GM12875 (cell line): ENCODE data around the gene ATOSB.

Source experiments
- H3K4me3 ChIP-seq: one replicate; pipeline ENCODE4 v1.5.1; 2011; ENCODE audit warnings: low read depth, low read length, control low read depth
- TF ChIP-seq, protein P1 (sequence below): IDR thresholded peaks from 2 replicates; pipeline ENCODE4 v1.5.1; 2011; ENCODE audit warnings: low read depth, mild to moderate bottlenecking, control low read depth, inconsistent platforms, low read length, moderate library complexity, borderline replicate concordance; ENCODE audit not compliant: insufficient read depth

Gene ATOSB

DNA sequence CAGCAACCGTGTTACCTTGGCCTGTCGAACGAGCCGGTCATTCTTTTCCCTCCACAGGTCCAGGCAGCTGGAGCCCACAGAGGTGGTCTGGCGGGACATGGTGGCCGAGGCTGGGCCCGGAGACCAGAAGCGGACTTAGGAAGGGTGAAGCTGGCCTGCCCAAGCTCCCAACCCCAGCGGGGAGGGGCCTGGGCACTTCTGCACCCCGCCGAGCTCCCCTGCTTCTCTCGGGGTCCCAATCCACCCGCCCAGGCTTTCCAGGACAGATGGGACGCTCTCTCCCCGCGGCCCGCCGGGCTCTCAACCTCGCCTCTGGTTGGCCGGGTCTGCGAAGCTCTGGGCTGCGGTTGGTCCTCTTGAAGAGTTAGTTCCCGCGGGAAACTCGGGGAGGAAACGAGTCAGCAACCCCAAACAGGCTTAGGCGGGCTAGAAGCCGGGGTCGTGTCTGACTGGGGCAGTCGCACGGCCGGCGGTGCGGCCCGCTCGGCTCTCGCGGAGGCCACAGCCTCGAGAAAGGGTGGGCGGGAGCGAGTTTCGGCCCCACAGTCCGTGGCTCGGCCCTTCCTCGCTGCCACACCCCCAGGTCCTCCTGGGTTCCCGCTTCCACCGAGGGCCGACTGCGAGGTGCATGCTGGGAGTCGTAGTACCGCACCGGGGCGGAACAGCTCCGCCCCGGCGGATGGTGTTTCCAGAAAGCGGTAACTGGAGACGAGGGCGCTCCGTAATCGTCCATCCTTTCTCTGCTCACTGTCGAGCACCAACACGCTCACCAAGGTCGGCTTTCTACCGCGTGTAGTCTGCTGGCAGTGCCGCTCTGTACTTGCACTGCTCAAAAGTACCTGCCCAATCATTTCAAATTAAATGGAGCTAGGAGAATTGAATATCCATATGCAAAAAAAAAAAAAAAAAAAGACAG, 36.0 kb downstream of the ATOSB start, which contains the start of gene FANCG:
FANCG (minus strand) TSS at position 517 of the 916 bp plus-strand sequence; CDS start at position 99, 418 bp downstream.
- TF ChIP-seq, protein P1, sequence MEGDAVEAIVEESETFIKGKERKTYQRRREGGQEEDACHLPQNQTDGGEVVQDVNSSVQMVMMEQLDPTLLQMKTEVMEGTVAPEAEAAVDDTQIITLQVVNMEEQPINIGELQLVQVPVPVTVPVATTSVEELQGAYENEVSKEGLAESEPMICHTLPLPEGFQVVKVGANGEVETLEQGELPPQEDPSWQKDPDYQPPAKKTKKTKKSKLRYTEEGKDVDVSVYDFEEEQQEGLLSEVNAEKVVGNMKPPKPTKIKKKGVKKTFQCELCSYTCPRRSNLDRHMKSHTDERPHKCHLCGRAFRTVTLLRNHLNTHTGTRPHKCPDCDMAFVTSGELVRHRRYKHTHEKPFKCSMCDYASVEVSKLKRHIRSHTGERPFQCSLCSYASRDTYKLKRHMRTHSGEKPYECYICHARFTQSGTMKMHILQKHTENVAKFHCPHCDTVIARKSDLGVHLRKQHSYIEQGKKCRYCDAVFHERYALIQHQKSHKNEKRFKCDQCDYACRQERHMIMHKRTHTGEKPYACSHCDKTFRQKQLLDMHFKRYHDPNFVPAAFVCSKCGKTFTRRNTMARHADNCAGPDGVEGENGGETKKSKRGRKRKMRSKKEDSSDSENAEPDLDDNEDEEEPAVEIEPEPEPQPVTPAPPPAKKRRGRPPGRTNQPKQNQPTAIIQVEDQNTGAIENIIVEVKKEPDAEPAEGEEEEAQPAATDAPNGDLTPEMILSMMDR, result no peak
- H3K4me3 ChIP-seq, result peak within 1 kb of the TSS; percentile 86

DNA sequence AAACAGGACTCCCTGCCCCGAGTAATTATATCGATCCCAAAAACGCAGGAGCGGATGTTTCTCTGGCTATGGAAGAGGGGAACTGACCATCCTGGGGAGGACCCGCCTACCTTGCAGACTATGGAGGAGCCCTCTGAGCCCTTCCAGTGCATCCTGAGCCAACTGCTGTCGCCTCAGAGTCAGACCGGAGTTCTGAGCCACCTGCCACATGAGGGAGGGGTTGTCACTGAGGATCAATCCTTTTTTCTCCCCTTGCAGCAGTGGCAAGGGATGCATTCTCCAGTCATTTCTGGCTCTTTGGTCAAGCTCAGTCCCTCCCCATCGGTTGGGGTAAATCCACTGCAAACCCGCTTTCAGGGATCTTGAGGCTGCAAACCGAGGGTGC, 36.6 kb downstream of the ATOSB start:
- peak overlapping the region; percentile 86 for H3K4me3 ChIP-seq
- TF ChIP-seq, protein P1, result no peak

DNA sequence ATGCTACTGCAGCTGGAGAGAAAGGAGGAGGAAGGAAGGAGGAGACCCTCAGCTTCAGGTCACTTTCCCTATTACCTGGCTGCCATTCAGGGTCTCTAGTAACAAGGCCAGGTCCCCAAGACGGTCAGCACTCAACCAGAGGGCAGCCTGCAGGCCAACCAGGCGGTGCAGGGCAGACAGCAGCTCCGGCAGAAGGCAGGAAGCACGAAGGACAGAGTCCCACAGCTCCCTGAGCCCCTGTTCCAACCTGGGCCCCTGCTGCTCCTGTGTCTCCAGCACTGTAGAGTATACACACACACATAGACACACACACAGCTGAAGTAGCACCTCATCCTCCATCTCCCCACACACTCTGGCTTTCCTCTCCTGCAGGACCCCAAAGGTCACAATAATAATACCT, 37.6 kb downstream of the ATOSB start:
- TF ChIP-seq, protein P1, result no peak

DNA sequence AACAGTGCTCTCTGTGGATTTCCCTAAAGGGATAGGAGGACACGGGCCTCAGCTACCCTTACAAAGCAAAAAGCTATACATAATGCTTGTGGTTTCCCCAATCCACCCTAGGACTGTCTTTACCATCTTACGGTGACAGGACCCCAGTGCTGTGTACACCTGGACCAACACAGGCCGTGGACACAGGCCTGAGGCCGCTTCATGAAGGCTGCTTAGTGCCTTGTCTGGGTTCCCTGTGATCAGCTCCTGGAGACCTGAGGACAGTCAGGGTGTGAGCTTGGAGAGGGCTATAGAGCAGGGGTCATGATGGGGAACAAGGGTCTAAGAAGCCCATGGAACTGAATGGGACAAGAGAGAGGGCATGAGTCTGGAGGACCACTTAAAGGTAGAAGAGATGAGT, 38.8 kb downstream of the ATOSB start:
- no peak overlapping the region for H3K4me3 ChIP-seq

More for the DNA sequence above, 37.6 kb downstream of the ATOSB start:
- no peak overlapping the region for H3K4me3 ChIP-seq

DNA sequence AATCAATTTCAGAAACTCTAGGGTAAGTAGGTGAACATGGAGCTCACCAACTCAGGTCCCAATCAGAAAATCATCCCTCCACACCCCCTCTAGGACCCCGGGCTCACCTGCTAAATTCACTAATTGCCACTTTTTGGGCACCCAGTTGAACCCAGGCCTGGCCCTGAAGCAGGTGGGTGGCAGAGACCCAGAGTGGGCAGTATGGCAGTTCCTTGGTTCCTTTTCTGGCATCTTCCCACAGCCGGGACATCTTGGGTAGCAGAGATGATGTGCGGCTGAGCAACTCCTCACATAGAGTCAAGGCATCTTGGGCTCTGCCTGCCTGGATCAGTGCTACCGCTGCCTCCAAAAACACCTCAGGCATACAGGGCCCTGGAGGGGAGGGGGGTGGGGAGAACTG, 40.3 kb downstream of the ATOSB start:
- H3K4me3 ChIP-seq, result no peak overlapping the region
- TF ChIP-seq, protein P1, result no peak

More for the DNA sequence above, 38.8 kb downstream of the ATOSB start:
- TF ChIP-seq, protein P1, result no peak

DNA sequence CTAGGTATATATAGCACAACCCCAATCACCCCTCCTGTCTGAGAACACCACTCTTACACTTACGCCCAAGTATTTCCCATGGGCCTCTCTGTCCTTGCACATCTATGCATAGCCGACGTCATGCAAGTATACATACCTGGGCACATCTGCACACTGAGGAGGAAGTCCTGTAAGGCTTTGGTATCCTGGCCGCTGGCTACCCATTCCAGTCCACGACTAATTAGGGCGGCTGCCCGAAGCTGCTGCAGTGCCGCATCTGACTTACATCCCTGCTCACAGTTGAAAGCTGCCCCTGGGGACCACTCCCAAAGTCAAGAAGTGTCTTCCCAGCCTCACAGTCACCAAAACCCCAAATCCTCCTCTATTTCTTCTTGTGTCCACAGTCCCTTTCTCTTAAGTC, 40.9 kb downstream of the ATOSB start:
- no peak overlapping the region for H3K4me3 ChIP-seq
- TF ChIP-seq, protein P1, result no peak

DNA sequence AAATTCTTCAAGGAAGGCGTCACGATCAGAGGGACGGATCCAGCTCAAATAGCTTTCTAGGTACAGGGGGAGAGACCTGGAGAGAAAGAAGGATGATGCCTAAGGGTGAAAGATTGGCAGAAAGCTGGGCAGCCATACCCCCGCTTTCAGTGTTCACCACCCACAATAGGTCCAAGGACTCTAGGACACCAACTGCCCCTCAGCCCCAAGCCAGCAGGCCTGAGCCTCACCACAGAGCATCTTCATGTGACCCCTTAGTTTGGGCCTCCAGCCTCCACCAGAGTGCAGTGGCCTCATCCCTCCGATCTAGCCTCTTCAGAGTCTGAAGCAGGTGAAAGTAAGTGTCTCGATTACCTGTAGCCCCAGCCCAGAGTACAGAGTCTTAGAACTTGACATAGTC, 41.5 kb downstream of the ATOSB start:
- TF ChIP-seq, protein P1, result no peak
- H3K4me3 ChIP-seq, result no peak overlapping the region
